GM10266 (cell line): ENCODE results near the gene ITGB6.

Experiments
- DNase-seq: peaks from one replicate; pipeline ENCODE4 v3.0.0; 2012; ENCODE audit errors: extremely low spot score
- TF ChIP-seq, protein P1 (sequence below): IDR thresholded peaks from 2 replicates; pipeline ENCODE4 v1.5.1; 2012; ENCODE audit warnings: mild to moderate bottlenecking, low read depth; ENCODE audit not compliant: control insufficient read depth, insufficient read depth; ENCODE audit errors: missing control alignments

The ITGB6 gene

DNA sequence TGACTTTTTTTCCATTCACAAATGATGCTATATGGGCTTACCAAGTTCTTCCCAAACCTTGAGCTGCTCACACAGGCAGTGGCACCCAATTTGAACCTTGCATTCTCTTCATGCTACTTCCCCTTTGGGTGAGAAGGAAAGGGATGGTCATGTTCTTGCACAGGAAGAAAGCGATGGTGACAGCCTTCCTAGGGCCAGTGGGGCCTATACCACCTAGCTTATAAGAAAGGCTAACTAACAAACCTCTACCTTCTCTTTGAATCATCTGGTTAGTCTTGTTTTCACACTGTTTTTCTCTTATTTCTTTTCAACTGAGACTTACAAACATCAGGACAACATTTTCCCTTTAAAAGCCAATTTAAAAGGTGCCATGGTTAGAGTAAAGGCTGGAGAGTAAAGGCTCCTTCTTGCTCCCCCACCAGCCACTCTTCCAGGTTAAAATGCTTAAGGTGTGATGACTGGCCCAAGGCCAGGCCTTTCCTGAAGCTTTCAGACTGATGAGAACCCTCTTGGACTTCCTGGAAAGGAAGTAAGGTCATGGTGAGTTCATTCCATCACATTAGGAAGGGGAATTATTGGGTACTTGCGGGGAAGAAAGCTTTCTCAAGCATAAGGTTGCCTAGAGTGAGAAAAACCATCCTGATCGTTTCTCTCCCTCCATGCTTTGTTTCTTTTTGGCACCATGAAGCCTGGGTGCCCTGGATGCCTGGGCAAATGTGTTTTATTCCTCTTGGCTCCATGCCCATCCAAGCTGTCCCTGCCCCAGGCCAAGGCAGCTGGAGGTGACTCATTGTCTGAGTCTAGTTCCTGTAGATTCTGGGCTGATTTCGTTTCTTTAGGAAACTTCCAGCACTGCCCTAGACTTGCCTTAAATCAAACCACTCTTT lies 41.4 kb upstream of the ITGB6 start:
- DNase-seq = no peak
- TF ChIP-seq, protein P1, sequence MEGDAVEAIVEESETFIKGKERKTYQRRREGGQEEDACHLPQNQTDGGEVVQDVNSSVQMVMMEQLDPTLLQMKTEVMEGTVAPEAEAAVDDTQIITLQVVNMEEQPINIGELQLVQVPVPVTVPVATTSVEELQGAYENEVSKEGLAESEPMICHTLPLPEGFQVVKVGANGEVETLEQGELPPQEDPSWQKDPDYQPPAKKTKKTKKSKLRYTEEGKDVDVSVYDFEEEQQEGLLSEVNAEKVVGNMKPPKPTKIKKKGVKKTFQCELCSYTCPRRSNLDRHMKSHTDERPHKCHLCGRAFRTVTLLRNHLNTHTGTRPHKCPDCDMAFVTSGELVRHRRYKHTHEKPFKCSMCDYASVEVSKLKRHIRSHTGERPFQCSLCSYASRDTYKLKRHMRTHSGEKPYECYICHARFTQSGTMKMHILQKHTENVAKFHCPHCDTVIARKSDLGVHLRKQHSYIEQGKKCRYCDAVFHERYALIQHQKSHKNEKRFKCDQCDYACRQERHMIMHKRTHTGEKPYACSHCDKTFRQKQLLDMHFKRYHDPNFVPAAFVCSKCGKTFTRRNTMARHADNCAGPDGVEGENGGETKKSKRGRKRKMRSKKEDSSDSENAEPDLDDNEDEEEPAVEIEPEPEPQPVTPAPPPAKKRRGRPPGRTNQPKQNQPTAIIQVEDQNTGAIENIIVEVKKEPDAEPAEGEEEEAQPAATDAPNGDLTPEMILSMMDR = no peak

DNA sequence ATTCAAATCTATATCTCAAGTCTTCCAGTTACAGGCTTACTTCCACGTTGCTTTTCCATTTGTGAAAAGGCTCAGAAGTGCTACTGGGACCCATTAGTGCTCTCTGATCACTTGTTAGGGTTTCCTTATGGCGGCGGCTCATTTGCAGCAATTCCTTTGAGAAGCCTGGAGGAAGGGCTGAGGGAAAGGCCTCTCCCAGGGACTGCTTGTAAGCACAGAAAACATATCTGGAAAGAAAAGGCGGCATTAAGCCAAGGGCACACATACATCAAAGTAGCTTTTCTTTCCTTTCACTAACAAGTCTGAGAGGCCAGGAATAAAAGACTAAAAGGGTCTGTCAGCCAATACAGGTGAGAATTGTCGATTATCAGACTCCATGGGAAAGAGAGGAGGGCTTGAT lies 39.4 kb upstream of the ITGB6 start:
- DNase-seq = no peak
- TF ChIP-seq, protein P1 = no peak

DNA sequence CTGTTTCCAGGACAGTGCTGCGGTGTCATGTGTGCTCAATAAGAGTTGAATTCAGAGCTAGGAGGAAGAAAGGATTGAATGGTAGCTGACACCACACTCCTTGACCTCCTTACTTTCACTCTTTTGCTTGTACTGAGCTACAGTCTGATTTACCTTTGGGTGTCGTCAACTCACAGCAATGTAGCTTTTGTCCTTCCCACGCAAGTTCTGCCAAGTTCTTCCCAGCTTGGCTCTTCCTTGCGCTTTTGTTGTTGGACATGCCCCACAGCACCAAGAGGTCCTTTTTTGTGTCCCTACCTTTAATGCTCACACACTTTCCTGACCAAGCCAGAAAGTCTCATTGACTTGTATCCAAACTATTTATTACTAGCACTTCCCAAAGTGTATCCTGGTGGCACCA lies 38.3 kb upstream of the ITGB6 start:
- DNase-seq = no peak
- TF ChIP-seq, protein P1 = no peak

DNA sequence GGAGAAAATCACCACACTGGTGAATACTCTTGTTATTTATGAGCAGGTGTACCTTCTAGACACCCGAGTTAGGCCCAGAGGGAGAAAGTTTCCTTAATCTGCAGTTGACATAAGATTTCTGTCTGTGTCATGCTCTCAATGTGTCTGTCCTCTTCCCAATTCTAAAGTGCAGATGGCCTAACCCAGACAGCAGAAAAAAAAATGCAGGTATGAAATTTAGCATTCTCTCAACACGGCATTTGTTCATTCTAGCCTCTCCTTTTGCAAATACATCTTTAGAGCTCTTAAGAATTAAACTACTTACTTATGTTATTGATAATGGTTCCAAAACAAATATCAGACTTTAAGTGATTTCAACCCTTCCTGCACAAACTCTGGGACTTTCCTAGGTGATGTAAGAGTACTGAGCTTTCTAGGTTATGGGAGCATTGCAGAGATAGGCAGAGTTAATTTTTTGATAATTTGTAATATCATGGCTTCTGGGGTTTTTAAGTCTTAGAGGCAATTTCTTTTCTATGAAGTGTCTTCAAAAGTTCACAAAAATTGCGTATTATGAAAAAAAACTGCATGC lies 32.9 kb upstream of the ITGB6 start:
- TF ChIP-seq, protein P1 = no peak

DNA sequence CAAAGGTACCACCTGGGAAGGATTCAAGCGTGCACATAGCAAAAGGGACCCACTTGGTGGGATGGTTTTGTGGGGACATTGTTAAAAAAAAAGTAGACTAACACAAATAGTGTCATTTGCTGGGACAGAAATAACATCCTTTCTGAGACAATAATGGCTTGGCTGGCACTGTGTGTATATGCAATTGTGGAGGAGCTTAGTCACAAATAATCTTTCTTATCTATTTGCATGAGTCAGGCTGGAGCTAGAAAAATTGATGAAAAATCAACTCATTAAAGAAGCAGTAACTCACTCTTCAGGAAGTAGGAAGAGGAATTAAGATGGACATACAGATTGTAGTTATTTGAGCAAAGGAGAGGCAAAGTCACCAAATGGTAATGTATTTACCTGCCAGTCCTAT lies 29.5 kb upstream of the ITGB6 start:
- TF ChIP-seq, protein P1 = no peak
- no peak for DNase-seq

More for the DNA sequence above, 32.9 kb upstream of the ITGB6 start:
- DNase-seq = no peak

DNA sequence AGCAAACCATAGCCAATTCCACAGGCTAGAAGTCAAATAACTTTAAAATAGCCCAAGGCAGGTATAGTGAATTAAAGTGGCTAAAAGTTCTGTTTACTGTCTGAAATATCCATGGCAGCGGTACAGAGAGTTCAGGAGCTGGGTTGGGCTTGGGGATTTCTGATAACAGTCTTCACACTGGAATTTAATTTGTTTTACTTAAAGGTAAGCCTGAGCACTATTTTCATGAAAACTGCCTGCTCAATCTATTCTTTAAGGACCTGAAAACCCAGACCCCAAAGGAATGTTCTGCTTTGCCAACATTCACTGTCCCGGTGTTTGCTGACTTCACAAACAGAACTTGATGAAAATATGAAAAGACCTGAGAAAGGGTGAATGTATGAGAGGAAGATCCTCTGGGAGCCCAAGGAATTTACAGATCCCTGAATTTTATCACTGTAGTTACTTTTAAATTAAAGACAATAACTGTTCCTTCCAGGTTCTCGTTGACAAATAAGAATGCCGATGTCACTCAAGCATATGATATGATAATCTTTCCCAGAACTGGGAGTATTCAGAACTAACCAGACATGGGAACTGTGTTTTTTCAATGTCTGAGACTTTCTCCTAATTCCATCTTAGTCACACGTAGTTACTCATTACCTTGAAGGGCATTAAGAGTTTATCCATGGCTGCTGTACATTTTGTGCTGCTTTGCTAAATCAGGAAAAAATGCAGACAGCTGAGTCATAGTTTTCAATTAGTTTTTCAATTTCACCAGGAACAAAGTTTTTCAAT lies 28.3 kb upstream of the ITGB6 start:
- DNase-seq = no peak
- TF ChIP-seq, protein P1 = no peak
